HG03095 (cell line): ENCODE results near the gene DNMT3B.
"Not testable (repeated sequence)": the region's sequence is repeated elsewhere in the genome, so short reads cannot be mapped to it uniquely, and the experiment has no call there.

Experiments used
- ATAC-seq: cut with Tn5 transposase; IDR thresholded peaks from one replicate; pipeline ENCODE4 v1.9.1; 2021; ENCODE audit warnings: moderate library complexity; ENCODE audit not compliant: unreplicated experiment

The DNMT3B gene

GRCh38 chr20:32762754-32763201 is 593 bp downstream of the DNMT3B start:
- no peak for ATAC-seq

- ATAC-seq = no peak
These were observed 1.2 kb downstream of the DNMT3B start for GRCh38 chr20:32763202-32764004.

GRCh38 chr20:32764005-32764960 is 2.1 kb downstream of the DNMT3B start:
- no peak for ATAC-seq

GRCh38 chr20:32765230-32765875 is 3.2 kb downstream of the DNMT3B start:
- ATAC-seq = not testable (repeated sequence)

GRCh38 chr20:32767418-32768198 is 5.4 kb downstream of the DNMT3B start:
- no peak for ATAC-seq

- ATAC-seq = no peak
These were observed 9.9 kb downstream of the DNMT3B start for GRCh38 chr20:32772046-32772445.

- ATAC-seq = no peak
These were observed 11.0 kb downstream of the DNMT3B start for GRCh38 chr20:32773223-32773622.

- no peak for ATAC-seq
These were observed 11.7 kb downstream of the DNMT3B start for GRCh38 chr20:32773855-32774254.

- no peak for ATAC-seq
These were observed 13.3 kb downstream of the DNMT3B start for GRCh38 chr20:32775336-32775991.

- no peak for ATAC-seq
These were observed 15.2 kb downstream of the DNMT3B start for GRCh38 chr20:32777177-32777956.

- ATAC-seq = no peak
These were observed 17.5 kb downstream of the DNMT3B start for GRCh38 chr20:32779500-32780211.

GRCh38 chr20:32780278-32780677 is 18.1 kb downstream of the DNMT3B start:
- no peak for ATAC-seq

- ATAC-seq = no peak
These were observed 18.8 kb downstream of the DNMT3B start for GRCh38 chr20:32780749-32781655.

- no peak for ATAC-seq
These were observed 22.3 kb downstream of the DNMT3B start for GRCh38 chr20:32784369-32785080.

- ATAC-seq = no peak
These were observed 24.0 kb downstream of the DNMT3B start for GRCh38 chr20:32786059-32786760.

- ATAC-seq = no peak
These were observed 25.0 kb downstream of the DNMT3B start for GRCh38 chr20:32787168-32787567.
